Body of pancreas (tissue), 4 donors: ENCODE data around the gene AUTS2.

Experiments
- CTCF ChIP-seq, 7 experiments: fragments of 450-650 bp in 4 of 7; fragments of 200-600 bp in 3 of 7; sonication (generic) in 3 of 7; IDR thresholded peaks; one replicate each; pipeline ENCODE4 v1.5.1; 2016 to 2019; ENCODE audit warnings: antibody characterized with exemption in 7 of 7
- POLR2A ChIP-seq, 3 donors: fragments of 450-650 bp; IDR thresholded peaks; one replicate each; pipeline ENCODE4 v1.6.1; 2016; ENCODE audit warnings: antibody characterized with exemption in 3 of 3, mild to moderate bottlenecking in 2 of 3

DNA sequence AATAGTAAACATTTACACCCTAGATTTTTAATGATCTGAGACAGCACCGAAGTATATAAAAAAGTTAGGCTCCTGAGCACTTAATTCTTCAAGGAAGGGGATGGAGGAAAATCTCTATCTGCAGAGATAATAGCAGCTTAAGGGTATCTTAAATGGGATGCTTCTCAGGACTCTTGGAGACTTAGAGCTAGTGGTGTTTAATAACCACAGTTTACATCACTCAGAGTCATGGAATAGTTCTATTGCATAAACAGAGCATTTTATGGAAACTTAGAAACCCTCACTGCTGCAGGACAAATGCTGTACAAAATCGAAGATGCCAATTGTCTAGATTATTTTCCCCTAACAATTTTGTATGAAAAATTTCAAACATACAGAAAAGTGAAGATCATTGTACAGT lies 1134.8 kb downstream of the AUTS2 start:
- no peak for TF ChIP-seq CTCF (IDR thresholded peaks at IDR 0.05)
- TF ChIP-seq POLR2A (IDR thresholded peaks at IDR 0.05), result no peak
